Suprapubic skin (tissue), 4 donors: ENCODE results near the gene LINC01488. TPM values are rescaled to one million over a fixed set of nuclear protein-coding genes. Genes with fewer than 3 reads are reported as not detected.
A peak's percentile ranks its signal among the peaks of the same experiment; 100 is the strongest.

Experiments used
- DNase-seq, 2 donors: peaks; one replicate each; pipeline ENCODE4 v3.0.0-alpha.2; 2019; ENCODE audit warnings: low spot score in 2 of 2
- H3K27ac ChIP-seq: fragments of 200-600 bp; sonication (generic); one replicate; pipeline ENCODE4 v1.5.1; 2019
- H3K27me3 ChIP-seq: fragments of 200-600 bp; sonication (generic); one replicate; pipeline ENCODE4 v1.5.1; 2019
- H3K36me3 ChIP-seq: fragments of 200-600 bp; sonication (generic); one replicate; pipeline ENCODE4 v1.5.1; 2019
- H3K4me1 ChIP-seq: fragments of 200-600 bp; sonication (generic); one replicate; pipeline ENCODE4 v1.5.1; 2019
- H3K4me3 ChIP-seq: fragments of 200-600 bp; sonication (generic); one replicate; pipeline ENCODE4 v1.5.1; 2019; ENCODE audit warnings: mild to moderate bottlenecking
- H3K9me3 ChIP-seq: fragments of 200-600 bp; sonication (generic); one replicate; pipeline ENCODE4 v1.5.1; 2019
- EP300 ChIP-seq: sonication (generic); formaldehyde crosslinking; IDR thresholded peaks from one replicate; pipeline ENCODE4 v1.6.1; 2017; ENCODE audit warnings: antibody characterized with exemption
- POLR2A ChIP-seq, 2 donors: fragments of 450-650 bp; IDR thresholded peaks; one replicate each; pipeline ENCODE4 v1.6.1; 2017; ENCODE audit warnings: antibody characterized with exemption in 2 of 2, mild to moderate bottlenecking in 2 of 2, moderate library complexity in 2 of 2
- POLR2AphosphoS5 ChIP-seq, 3 donors: sonication (generic); formaldehyde crosslinking; IDR thresholded peaks; one replicate each; pipeline ENCODE4 v1.6.1; 2017; ENCODE audit warnings: antibody characterized with exemption in 3 of 3
- WGBS: methylation state at CpG from one replicate; pipeline ENCODE4 v1.1.5; 2018; 5-methylcytosine and 5-hydroxymethylcytosine counted together
- total RNA-seq, 4 donors: library from RNA; depleted of rRNA; stranded (reverse); fragments of >200 nt; gene quantifications; one replicate each; pipeline ENCODE4 v1.1.0, GENCODE V29; 2016
- TF ChIP-seq, protein P1 (sequence below), 2 donors: fragments of 200-600 bp in 1 of 2; fragments of 450-650 bp in 1 of 2; sonication (generic) in 1 of 2; IDR thresholded peaks; one replicate each; pipeline ENCODE4 v1.5.1; 2016 to 2019; ENCODE audit warnings: antibody characterized with exemption in 2 of 2, mild to moderate bottlenecking in 1 of 2, moderate library complexity in 1 of 2

The LINC01488 gene
- total RNA-seq, 4 donors from 2014 or later = not detected

DNA sequence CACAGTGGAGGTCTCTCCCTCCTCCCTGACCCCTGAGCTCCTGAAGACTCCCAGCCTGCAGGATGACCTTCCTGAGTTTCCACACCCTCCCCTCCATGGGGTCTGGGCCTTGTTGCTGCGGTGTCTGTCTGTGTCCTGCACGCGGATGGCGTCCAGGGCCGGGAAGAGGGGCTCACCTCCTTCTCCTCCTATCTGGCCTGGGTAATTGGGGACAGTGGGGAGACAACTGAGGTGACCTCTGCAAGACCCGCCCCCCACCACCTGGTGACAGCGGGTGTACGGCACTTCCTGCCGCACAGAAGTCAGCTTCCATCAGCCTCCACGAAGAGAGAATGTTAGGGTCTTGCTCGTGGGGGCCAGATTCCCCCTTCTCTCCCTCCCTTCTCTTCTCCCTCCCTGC, 31.7 kb downstream of the LINC01488 start:
- Histone ChIP-seq H3K27me3 (no peaks in the 10 kb centered on the region), H3K4me3 (no peak overlapping the region), H3K27ac (no peak overlapping the region), H3K36me3 (no peaks in the 10 kb centered on the region), H3K4me1 (peaks cover 5% of the 10 kb centered on the region), H3K9me3 (no peaks in the 10 kb centered on the region)
- TF ChIP-seq, protein P1, sequence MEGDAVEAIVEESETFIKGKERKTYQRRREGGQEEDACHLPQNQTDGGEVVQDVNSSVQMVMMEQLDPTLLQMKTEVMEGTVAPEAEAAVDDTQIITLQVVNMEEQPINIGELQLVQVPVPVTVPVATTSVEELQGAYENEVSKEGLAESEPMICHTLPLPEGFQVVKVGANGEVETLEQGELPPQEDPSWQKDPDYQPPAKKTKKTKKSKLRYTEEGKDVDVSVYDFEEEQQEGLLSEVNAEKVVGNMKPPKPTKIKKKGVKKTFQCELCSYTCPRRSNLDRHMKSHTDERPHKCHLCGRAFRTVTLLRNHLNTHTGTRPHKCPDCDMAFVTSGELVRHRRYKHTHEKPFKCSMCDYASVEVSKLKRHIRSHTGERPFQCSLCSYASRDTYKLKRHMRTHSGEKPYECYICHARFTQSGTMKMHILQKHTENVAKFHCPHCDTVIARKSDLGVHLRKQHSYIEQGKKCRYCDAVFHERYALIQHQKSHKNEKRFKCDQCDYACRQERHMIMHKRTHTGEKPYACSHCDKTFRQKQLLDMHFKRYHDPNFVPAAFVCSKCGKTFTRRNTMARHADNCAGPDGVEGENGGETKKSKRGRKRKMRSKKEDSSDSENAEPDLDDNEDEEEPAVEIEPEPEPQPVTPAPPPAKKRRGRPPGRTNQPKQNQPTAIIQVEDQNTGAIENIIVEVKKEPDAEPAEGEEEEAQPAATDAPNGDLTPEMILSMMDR (IDR thresholded peaks at IDR 0.05) = no peak
- no peak for TF ChIP-seq POLR2A (IDR thresholded peaks at IDR 0.05)
- TF ChIP-seq EP300 = no peak
- no peak for TF ChIP-seq POLR2AphosphoS5 (IDR thresholded peaks at IDR 0.05)
- DNase-seq = peak in 1 of 2 donors; percentile 45
- WGBS = 94% methylated on average over 6 of the region's 11 CpGs

DNA sequence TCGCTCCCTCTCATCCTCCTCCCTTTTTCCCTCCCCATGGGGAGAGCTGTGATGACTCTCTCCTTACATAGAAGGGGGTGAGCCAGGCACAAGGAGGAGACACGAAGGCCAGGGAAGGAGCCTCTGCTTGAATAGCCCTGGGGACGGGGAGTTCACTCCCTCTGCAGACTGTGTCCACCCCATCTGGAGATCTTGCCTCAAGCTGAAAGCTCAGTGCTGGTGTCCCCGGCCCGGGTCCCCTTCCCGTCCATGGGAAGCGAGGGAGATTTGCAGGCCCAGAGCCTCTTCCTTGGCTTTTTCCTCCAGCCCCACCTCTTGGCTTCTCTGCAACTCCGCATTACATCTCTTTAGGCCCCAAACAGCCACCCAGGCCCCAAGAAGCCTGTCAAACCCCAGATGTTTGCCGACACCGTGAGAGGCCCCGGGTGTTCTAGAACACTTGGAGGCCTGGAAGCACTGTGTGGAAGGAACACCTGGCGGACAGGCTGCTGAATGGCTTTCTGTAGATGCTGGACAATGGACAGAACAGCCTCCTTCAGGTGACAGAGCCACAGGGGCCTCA, 32.3 kb downstream of the LINC01488 start:
- 82% methylated on average over 9 of the region's 12 CpGs for WGBS
- no peaks in the 10 kb centered on the region for H3K9me3 ChIP-seq
- H3K27me3 ChIP-seq = no peaks in the 10 kb centered on the region
- DNase-seq = peak in 1 of 2 donors; percentile 40
- no peaks in the 10 kb centered on the region for H3K36me3 ChIP-seq
- no peak for TF ChIP-seq EP300
- no peak for TF ChIP-seq POLR2AphosphoS5 (IDR thresholded peaks at IDR 0.05)
- TF ChIP-seq POLR2A (IDR thresholded peaks at IDR 0.05) = no peak
- TF ChIP-seq, protein P1 (IDR thresholded peaks at IDR 0.05) = no peak
- H3K4me3 ChIP-seq = no peak overlapping the region
- H3K4me1 ChIP-seq = peaks cover 5% of the 10 kb centered on the region
- H3K27ac ChIP-seq = no peak overlapping the region

DNA sequence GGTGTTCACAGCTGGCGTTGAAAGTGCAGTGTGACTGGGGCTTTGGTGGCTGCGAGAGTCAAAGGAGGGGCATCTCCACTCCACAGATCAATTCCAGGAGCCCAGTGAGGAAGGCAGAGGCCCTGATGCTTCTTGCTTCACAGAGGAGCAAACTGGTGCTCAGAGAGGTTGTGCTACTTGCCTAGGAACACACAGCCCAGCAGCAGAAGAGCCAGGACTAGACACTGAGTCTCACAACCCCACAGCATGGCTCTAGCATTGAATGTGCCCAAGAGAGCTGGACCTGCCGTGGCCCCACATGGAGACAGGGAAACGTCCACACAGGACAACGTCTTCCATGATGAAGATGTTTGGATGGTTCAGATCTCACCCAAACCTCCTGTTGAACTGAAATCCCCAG, 33.3 kb downstream of the LINC01488 start:
- Histone ChIP-seq H3K27me3 (no peaks in the 10 kb centered on the region), H3K4me1 (peaks cover 5% of the 10 kb centered on the region), H3K9me3 (no peaks in the 10 kb centered on the region), H3K27ac (no peak overlapping the region), H3K36me3 (no peaks in the 10 kb centered on the region), H3K4me3 (no peak overlapping the region)
- WGBS = 88% methylated on average over 5 of the region's 5 CpGs
- no peak for TF ChIP-seq POLR2A (IDR thresholded peaks at IDR 0.05)
- TF ChIP-seq, protein P1 (IDR thresholded peaks at IDR 0.05) = no peak
- no peak for TF ChIP-seq EP300
- TF ChIP-seq POLR2AphosphoS5 (IDR thresholded peaks at IDR 0.05) = no peak
- DNase-seq = peak in 1 of 2 donors; percentile 37

DNA sequence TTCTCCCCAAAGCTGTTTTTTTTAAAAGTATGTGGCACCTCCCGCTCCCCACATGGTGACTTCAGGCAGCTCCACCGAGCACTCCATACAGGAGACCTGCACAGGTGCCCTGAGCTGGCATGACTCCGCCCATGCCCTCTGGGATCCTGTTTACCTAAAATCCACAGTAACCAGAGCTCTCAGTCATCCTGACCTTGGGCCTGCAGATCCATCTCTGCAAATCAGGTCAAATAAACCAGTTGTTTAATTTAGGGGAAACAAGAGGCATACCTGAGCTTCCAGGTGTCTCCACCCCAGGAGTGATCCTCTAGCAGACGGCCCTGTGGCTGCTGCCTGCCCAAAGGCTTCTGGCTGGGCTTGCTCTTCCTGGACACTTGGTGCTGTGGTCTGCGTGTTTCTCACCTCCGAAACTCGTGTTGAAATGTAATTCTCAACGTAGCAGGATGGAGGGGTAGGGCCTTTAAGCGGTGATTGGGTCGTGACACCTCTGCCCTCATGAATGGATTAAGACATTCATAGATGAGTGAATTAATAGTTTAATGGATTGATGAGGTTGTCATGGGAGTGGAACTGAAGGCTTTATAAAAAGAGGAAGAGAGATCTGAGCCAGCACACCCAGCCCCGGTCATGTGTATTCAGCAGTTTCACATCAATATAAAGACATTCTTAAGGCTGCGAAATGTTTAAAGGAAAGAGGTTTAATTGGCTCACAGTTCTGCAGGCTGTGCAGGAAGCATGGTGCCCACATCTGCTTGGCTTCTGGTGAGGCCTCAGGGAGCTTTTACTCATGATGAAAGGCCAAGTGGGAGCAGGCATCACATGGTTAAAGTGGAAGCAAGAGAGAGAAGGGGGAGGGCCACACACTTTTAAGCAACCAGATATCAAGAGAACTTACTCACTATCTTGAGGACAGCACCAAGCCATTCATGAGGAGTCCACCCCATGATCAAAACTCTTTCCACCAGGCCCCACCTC, 34.1 kb downstream of the LINC01488 start:
- Histone ChIP-seq H3K4me1 (peaks cover 3% of the 10 kb centered on the region), H3K4me3 (no peak overlapping the region), H3K27me3 (no peaks in the 10 kb centered on the region), H3K27ac (no peak overlapping the region), H3K9me3 (no peaks in the 10 kb centered on the region), H3K36me3 (no peaks in the 10 kb centered on the region)
- TF ChIP-seq POLR2A (IDR thresholded peaks at IDR 0.05) (no peak), POLR2AphosphoS5 (IDR thresholded peaks at IDR 0.05) (no peak), EP300 (no peak)
- TF ChIP-seq, protein P1 (IDR thresholded peaks at IDR 0.05) = no peak
- WGBS = 90% methylated on average over 10 of the region's 12 CpGs
- DNase-seq = peak in 1 of 2 donors; percentile 34

DNA sequence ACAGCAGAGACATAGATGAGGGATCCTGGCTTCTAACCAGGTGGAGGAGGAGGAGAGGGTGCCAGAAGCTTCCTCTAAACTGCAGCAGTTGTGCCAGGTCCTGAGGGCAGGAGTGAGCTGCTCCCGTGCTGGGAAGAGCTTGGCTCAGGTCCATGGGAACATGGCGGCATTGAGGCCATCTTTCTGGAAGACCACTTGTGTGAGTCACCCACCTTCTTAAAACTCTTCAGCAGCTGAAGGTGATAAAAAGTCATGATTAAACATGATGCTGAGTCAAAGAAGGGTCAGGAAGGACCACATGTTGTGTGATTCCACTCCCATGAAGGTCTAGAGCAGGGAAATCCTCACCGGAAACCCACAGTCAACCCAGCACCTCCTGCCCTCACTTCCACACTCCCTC, 35.1 kb downstream of the LINC01488 start:
- H3K27ac ChIP-seq = no peak overlapping the region
- no peaks in the 10 kb centered on the region for H3K27me3 ChIP-seq
- DNase-seq = no peak
- 42% methylated on average over 3 of the region's 3 CpGs for WGBS
- H3K4me3 ChIP-seq = no peak overlapping the region
- TF ChIP-seq POLR2AphosphoS5 (IDR thresholded peaks at IDR 0.05) (no peak), POLR2A (IDR thresholded peaks at IDR 0.05) (no peak), EP300 (no peak)
- TF ChIP-seq, protein P1 (IDR thresholded peaks at IDR 0.05) = no peak
- H3K36me3 ChIP-seq = no peaks in the 10 kb centered on the region
- no peaks in the 10 kb centered on the region for H3K9me3 ChIP-seq
- no peaks in the 10 kb centered on the region for H3K4me1 ChIP-seq
